HEK293 (cell line): ENCODE measurements around the gene TTR.

Source experiments
- MZF1 ChIP-seq: fragments of 450-650 bp; formaldehyde crosslinking; IDR thresholded peaks from 2 replicates; pipeline ENCODE4 v1.5.1; 2017; ENCODE audit warnings: missing biosample characterization, missing genetic modification characterization, borderline replicate concordance
- REST ChIP-seq: fragments of 450-650 bp; formaldehyde crosslinking; IDR thresholded peaks from 2 replicates; pipeline ENCODE4 v1.5.1; 2016; ENCODE audit warnings: missing biosample characterization, missing genetic modification characterization
- TRIM28 ChIP-seq: IDR thresholded peaks from 2 replicates; pipeline ENCODE4 v1.6.1; 2011; ENCODE audit warnings: low read length, control low read depth, borderline replicate concordance
- ZNF501 ChIP-seq: fragments of 450-650 bp; formaldehyde crosslinking; IDR thresholded peaks from 2 replicates; pipeline ENCODE4 v1.5.1; 2016; ENCODE audit warnings: missing biosample characterization, missing genetic modification characterization
- ZNF623 ChIP-seq: fragments of 450-650 bp; formaldehyde crosslinking; IDR thresholded peaks from 2 replicates; pipeline ENCODE4 v1.5.1; 2016; ENCODE audit warnings: missing biosample characterization, missing genetic modification characterization
- ZNF707 ChIP-seq: fragments of 450-650 bp; formaldehyde crosslinking; IDR thresholded peaks from 2 replicates; pipeline ENCODE4 v1.5.1; 2016; ENCODE audit warnings: missing biosample characterization, missing genetic modification characterization
- ZNF747 ChIP-seq: fragments of 450-650 bp; formaldehyde crosslinking; IDR thresholded peaks from 2 replicates; pipeline ENCODE4 v1.5.1; 2016; ENCODE audit warnings: missing biosample characterization, missing genetic modification characterization
- TF ChIP-seq, protein P1 (sequence below): fragments of 450-650 bp; formaldehyde crosslinking; IDR thresholded peaks from 2 replicates; pipeline ENCODE4 v1.5.1; 2016; ENCODE audit warnings: missing biosample characterization, missing genetic modification characterization
- TF ChIP-seq, protein P2 (sequence below): fragments of 450-650 bp; formaldehyde crosslinking; IDR thresholded peaks from 2 replicates; pipeline ENCODE4 v1.5.1; 2016; ENCODE audit warnings: missing biosample characterization, missing genetic modification characterization

DNA sequence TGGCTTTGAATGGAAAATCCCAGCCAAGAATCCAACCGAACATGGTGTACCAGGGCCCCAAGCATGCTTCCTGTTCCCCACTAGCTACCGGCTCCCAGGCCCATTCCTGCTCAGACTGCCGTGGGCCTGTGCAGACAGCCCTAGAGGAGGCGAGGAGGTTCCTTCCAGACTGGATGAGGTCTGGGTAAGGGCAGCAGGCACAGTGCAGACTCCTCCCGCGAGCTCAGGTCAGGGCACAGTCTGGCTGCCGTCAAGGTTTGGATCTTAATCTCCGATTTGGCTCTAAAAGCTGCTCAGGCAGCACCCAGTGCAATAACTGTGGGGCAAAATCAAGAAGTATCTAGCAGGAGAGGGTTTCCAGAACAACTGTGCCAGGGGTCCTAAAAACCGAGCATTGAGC is 19.3 kb upstream of the TTR start:
- TF ChIP-seq ZNF747, result no peak
- TF ChIP-seq, protein P1, sequence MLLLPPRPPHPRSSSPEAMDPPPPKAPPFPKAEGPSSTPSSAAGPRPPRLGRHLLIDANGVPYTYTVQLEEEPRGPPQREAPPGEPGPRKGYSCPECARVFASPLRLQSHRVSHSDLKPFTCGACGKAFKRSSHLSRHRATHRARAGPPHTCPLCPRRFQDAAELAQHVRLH (tag by site-specific recombination), result no peak
- TF ChIP-seq, protein P2, sequence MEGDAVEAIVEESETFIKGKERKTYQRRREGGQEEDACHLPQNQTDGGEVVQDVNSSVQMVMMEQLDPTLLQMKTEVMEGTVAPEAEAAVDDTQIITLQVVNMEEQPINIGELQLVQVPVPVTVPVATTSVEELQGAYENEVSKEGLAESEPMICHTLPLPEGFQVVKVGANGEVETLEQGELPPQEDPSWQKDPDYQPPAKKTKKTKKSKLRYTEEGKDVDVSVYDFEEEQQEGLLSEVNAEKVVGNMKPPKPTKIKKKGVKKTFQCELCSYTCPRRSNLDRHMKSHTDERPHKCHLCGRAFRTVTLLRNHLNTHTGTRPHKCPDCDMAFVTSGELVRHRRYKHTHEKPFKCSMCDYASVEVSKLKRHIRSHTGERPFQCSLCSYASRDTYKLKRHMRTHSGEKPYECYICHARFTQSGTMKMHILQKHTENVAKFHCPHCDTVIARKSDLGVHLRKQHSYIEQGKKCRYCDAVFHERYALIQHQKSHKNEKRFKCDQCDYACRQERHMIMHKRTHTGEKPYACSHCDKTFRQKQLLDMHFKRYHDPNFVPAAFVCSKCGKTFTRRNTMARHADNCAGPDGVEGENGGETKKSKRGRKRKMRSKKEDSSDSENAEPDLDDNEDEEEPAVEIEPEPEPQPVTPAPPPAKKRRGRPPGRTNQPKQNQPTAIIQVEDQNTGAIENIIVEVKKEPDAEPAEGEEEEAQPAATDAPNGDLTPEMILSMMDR (tag by site-specific recombination), result no peak
- no peak for TF ChIP-seq ZNF707 (tag by site-specific recombination)
- no peak for TF ChIP-seq REST (tag by site-specific recombination)
- TF ChIP-seq ZNF623, result no peak
- no peak for TF ChIP-seq ZNF501 (tag by site-specific recombination)
- TF ChIP-seq MZF1 (tag by site-specific recombination), result no peak
- no peak for TF ChIP-seq TRIM28
